Right atrium auricular region (tissue), 2 donors: Measurements from ENCODE around the gene TLR9. TPM values are rescaled to one million over a fixed set of nuclear protein-coding genes. Genes with fewer than 3 reads are reported as not detected.
A peak's percentile ranks its signal among the peaks of the same experiment; 100 is the strongest.
"Not testable (repeated sequence)": the region's sequence is repeated elsewhere in the genome, so short reads cannot be mapped to it uniquely, and the experiment has no call there.

ENCODE experiments used
- DNase-seq: peaks from one replicate; pipeline ENCODE4 v3.0.0-alpha.2; 2019; ENCODE audit warnings: low spot score
- H3K27ac ChIP-seq, 2 donors: fragments of 200-600 bp; sonication (generic); 1 replicate in 1 of 2; 2 replicates in 1 of 2; pipeline ENCODE4 v1.5.1; 2016 to 2019
- H3K27me3 ChIP-seq, 2 donors: fragments of 200-600 bp; sonication (generic); one replicate each; pipeline versions ENCODE4 v1.5.1 to v1.6.0; 2017 to 2019
- H3K36me3 ChIP-seq: fragments of 200-600 bp; sonication (generic); one replicate; pipeline ENCODE4 v1.5.1; 2016
- H3K4me1 ChIP-seq, 2 donors: fragments of 200-600 bp; sonication (generic); one replicate each; pipeline versions ENCODE4 v1.5.1 to v1.6.0; 2017 to 2019
- H3K4me3 ChIP-seq, 2 donors: fragments of 200-600 bp; sonication (generic); 1 replicate in 1 of 2; 2 replicates in 1 of 2; pipeline ENCODE4 v1.5.1; 2017 to 2019; ENCODE audit warnings: mild to moderate bottlenecking in 1 of 2, moderate library complexity in 1 of 2
- H3K9me3 ChIP-seq, 2 donors: fragments of 200-600 bp; sonication (generic); one replicate each; pipeline ENCODE4 v1.5.1; 2019
- total RNA-seq, 2 donors: library from RNA; depleted of rRNA; stranded (reverse); fragments of >200 nt; gene quantifications; one replicate each; pipeline ENCODE4 v1.1.0, GENCODE V29; 2016
- TF ChIP-seq, protein P1 (sequence below), 2 donors: fragments of 200-600 bp; sonication (generic); IDR thresholded peaks; one replicate each; pipeline ENCODE4 v1.5.1; 2019; ENCODE audit warnings: antibody characterized with exemption in 2 of 2

TLR9 gene
- total RNA-seq, 2 donors from 2014 or later = not detected

DNA sequence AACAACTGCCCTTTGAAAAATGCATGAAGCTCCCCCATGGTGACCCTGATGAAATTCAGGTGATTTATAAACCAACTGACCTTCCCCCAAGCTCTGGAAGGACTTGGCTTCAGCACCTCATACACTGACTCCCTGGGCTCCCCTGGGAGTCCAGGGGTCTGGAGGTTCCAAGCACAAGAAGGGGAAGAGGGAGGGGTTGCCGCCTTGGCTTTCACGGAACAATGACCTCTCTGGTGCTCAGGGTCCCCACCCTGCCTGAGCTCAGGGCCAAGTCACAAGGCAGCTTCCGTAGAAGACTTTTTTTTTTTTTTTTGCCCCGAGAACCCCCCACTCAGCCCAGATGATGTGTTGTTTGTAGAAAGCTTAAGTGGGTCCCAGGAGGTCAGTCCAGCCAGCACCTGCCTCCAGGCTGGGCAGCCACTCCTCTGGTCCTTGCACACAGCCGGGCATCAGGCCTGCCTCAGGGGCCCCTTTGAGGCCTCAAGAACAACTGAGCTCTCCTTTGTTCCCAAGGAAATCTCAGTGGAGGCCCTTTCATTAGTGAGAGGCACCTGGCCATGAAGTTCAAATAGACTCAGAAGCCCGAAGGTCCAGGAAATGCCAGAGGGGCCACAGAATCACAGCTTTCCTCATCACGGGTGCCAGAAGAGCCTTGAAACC, 41.5 kb downstream of the TLR9 start:
- H3K9me3 ChIP-seq = no peaks in the 10 kb centered on the region

DNA sequence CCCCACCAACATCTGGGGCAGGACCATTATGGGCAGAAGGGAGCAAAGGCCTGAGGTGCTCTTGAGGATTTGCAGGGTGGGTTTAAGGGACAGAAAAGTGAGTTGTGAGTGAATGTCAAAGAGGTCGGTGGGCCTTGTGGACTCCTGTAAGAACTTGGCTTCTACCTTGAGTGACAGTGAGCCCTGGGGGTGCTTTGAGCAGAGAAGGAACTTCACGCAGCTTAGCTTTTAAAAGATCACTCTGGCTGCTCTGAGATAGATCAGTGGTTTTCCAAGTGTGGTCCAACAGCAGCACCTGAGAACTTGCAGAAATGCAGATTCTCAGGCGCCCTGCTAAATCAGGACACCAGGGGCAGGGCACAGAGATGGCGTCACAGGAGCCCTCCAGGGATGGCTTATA, 42.8 kb downstream of the TLR9 start:
- TF ChIP-seq, protein P1, sequence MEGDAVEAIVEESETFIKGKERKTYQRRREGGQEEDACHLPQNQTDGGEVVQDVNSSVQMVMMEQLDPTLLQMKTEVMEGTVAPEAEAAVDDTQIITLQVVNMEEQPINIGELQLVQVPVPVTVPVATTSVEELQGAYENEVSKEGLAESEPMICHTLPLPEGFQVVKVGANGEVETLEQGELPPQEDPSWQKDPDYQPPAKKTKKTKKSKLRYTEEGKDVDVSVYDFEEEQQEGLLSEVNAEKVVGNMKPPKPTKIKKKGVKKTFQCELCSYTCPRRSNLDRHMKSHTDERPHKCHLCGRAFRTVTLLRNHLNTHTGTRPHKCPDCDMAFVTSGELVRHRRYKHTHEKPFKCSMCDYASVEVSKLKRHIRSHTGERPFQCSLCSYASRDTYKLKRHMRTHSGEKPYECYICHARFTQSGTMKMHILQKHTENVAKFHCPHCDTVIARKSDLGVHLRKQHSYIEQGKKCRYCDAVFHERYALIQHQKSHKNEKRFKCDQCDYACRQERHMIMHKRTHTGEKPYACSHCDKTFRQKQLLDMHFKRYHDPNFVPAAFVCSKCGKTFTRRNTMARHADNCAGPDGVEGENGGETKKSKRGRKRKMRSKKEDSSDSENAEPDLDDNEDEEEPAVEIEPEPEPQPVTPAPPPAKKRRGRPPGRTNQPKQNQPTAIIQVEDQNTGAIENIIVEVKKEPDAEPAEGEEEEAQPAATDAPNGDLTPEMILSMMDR (IDR thresholded peaks at IDR 0.05) = no peak
- H3K9me3 ChIP-seq = no peaks in the 10 kb centered on the region
- H3K4me3 ChIP-seq = no peak overlapping the region

More for the DNA sequence above, 41.5 kb downstream of the TLR9 start:
- H3K27me3 ChIP-seq = no peaks in the 10 kb centered on the region
- no peak overlapping the region for H3K4me3 ChIP-seq
- H3K4me1 ChIP-seq = no peaks in the 10 kb centered on the region
- no peak for DNase-seq
- no peaks in the 10 kb centered on the region for H3K36me3 ChIP-seq
- peak overlapping the region; percentile 19 to 47 for H3K27ac ChIP-seq
- TF ChIP-seq, protein P1 (IDR thresholded peaks at IDR 0.05) = no peak

DNA sequence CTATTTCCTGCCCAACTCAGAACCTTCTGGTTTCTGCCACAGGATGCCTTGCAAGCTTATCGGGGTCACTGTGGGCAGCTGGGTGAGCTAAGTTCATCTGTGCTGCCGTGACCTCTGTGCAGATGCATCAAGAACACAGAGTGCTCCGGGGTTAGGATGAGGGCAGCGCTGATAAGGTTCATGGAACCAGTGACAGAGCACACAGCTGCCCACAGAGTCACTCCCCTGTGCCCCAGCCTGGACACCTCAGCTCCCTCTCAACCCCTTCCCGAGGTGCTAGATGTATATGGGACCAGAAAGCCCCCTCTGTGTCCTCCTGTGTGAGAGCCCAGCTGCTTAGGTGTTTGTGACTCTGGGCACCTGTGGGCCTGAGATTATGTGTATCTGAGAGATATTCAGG, 43.2 kb downstream of the TLR9 start:
- H3K27ac ChIP-seq = no peak overlapping the region
- no peaks in the 10 kb centered on the region for H3K36me3 ChIP-seq
- no peaks in the 10 kb centered on the region for H3K9me3 ChIP-seq
- TF ChIP-seq, protein P1 (IDR thresholded peaks at IDR 0.05) = no peak
- no peaks in the 10 kb centered on the region for H3K27me3 ChIP-seq
- no peak overlapping the region for H3K4me3 ChIP-seq
- no peaks in the 10 kb centered on the region for H3K4me1 ChIP-seq
- DNase-seq = no peak

More for the DNA sequence above, 42.8 kb downstream of the TLR9 start:
- Histone ChIP-seq H3K4me1 (no peaks in the 10 kb centered on the region), H3K27me3 (no peaks in the 10 kb centered on the region), H3K27ac (no peak overlapping the region), H3K36me3 (no peaks in the 10 kb centered on the region)
- DNase-seq = no peak

DNA sequence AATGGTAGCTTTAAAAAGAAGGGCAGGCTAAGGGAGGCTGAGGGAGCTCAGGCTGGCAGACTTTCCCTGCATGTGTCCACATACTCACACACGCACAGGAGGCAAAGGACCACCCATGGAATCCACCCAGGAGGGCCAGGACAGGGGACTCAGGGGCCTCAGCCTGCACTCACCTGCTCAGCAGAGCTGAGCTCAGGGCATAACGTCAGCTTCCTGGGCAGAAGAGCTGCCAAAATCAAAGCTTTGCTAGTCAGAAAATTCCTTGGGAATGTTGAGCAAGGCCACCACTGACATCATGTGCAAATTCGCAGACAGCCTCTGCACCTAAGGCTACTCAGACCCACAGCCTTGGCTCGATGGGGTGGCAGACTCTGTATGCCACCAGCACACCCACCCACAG, 43.9 kb downstream of the TLR9 start:
- no peaks in the 10 kb centered on the region for H3K4me1 ChIP-seq
- H3K36me3 ChIP-seq = no peaks in the 10 kb centered on the region
- TF ChIP-seq, protein P1 (IDR thresholded peaks at IDR 0.05) = no peak
- no peak overlapping the region for H3K27ac ChIP-seq
- DNase-seq = no peak
- no peak overlapping the region for H3K4me3 ChIP-seq
- H3K9me3 ChIP-seq = no peaks in the 10 kb centered on the region
- H3K27me3 ChIP-seq = no peaks in the 10 kb centered on the region

DNA sequence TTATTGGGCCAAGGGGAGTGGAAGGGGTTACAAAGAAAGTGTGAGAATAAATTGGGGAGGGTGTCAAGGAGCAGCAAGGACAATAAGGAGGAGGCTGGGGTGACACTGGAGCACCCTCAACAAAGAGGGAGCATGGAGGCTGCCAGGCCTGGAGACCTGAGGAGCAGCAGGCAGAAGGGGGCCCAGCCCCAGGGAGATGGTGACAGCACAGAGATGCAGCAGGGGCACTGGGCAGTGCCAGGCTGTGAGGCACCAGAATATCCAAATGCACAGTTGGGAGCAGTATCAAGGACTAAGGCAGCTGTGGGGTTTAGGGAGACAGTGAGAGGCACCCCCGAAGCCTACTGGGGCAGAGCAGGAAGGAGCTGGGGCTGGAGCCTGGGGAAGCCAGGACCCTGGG, 46.9 kb downstream of the TLR9 start:
- H3K27ac ChIP-seq = no peak overlapping the region
- no peaks in the 10 kb centered on the region for H3K27me3 ChIP-seq
- TF ChIP-seq, protein P1 (IDR thresholded peaks at IDR 0.05) = no peak
- no peak overlapping the region for H3K4me3 ChIP-seq
- no peaks in the 10 kb centered on the region for H3K4me1 ChIP-seq
- H3K9me3 ChIP-seq = no peaks in the 10 kb centered on the region
- H3K36me3 ChIP-seq = no peaks in the 10 kb centered on the region
- DNase-seq = no peak

DNA sequence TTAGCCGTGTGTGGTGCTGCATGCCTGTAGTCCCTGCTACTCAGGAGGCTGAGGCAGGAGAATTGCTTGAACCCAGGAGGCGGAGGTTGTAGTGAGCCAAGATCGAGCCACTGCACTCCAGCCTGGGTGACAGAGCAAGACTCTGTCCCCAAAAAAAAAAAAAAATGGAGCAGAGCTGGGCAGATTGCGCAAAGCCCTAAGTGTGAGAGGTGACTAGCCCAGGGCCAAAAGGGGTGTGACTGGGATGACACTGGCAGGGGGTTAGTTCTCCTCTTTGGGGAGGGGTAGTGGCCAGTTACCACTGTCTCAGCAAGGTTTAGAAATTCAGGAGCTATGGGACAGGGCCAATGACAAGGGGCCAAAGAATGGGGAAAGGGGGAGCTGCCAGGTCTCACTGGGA, 47.3 kb downstream of the TLR9 start:
- H3K4me3 ChIP-seq, H3K9me3 ChIP-seq: not testable (repeated sequence)

More for the DNA sequence above, 47.3 kb downstream of the TLR9 start:
- DNase-seq, H3K27me3 ChIP-seq, H3K4me1 ChIP-seq, H3K36me3 ChIP-seq, H3K27ac ChIP-seq: not testable (repeated sequence)
